Mucosa of stomach (tissue), 1 donor: ENCODE measurements around the gene MAGEA9.
"Not testable (repeated sequence)": the region's sequence is repeated elsewhere in the genome, so short reads cannot be mapped to it uniquely, and the experiment has no call there.

ENCODE experiments used
- H3K27me3 ChIP-seq: one replicate; pipeline ENCODE4 v1.7.0; 2013; ENCODE audit warnings: mild to moderate bottlenecking, low read length; ENCODE audit not compliant: control insufficient read depth, insufficient read depth
- H3K36me3 ChIP-seq: one replicate; pipeline ENCODE4 v1.7.0; 2013; ENCODE audit warnings: low read length; ENCODE audit not compliant: control insufficient read depth, insufficient read depth
- H3K4me1 ChIP-seq: one replicate; pipeline ENCODE4 v1.7.0; 2013; ENCODE audit warnings: mild to moderate bottlenecking, low read length; ENCODE audit not compliant: control insufficient read depth, insufficient read depth
- H3K4me3 ChIP-seq: one replicate; pipeline ENCODE4 v1.7.0; 2013; ENCODE audit warnings: low read length
- H3K9ac ChIP-seq: one replicate; pipeline ENCODE4 v1.7.0; 2013; ENCODE audit warnings: mild to moderate bottlenecking, low read length, moderate library complexity
- H3K9me3 ChIP-seq: one replicate; pipeline ENCODE4 v1.7.0; 2013; ENCODE audit warnings: mild to moderate bottlenecking, low read length, moderate library complexity; ENCODE audit not compliant: control insufficient read depth
- donor health status: Pancreatic carcinoma.

The MAGEA9 gene, protein sequence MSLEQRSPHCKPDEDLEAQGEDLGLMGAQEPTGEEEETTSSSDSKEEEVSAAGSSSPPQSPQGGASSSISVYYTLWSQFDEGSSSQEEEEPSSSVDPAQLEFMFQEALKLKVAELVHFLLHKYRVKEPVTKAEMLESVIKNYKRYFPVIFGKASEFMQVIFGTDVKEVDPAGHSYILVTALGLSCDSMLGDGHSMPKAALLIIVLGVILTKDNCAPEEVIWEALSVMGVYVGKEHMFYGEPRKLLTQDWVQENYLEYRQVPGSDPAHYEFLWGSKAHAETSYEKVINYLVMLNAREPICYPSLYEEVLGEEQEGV

DNA sequence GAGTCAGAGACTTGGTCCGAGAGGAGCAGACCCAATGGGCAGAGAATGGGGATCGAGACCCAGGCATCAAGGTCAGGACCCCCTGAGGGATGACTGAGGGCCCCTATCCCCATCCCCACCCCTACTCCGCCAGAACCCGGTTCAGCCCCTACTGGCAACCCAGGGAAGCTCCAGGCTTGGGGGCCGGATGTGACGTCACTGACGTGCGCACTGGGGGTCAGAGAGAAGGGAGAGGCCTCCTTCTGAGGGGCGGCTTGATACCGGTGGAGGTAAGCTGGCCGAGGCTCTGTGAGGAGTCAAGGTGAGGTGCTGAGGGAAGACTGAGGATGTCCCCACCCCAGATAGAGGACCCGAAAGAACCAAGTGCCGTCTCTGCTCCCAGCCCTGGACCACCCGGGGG lies at the start of gene MAGEA9:
MAGEA9 (plus strand) TSS at position 204 of the 400 bp plus-strand sequence. CDS start 4,281 bp downstream, outside the sequence.
- H3K9ac ChIP-seq, H3K36me3 ChIP-seq, H3K27me3 ChIP-seq, H3K9me3 ChIP-seq, H3K4me1 ChIP-seq, H3K4me3 ChIP-seq: not testable (repeated sequence)

DNA sequence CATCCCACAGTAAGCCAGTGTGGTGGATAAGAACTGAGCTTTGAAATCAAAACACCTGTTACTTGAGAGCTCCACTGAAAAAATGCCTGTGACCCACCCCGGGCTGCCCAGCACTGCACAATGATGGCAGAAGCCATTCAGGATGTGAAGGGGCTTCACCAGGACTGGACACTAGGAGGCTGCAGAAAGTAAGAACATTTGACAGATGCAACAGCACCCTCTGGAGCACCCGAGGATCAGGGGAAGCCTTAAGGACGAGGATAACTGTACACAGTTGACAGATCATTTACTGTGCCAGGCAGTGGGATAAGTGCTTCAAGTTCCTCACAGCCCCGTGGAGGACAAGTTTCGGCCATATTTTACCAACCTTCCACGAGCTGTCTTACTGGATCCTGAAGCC lies 39.5 kb upstream of the MAGEA9 start:
- not testable (repeated sequence) for H3K4me1 ChIP-seq, H3K36me3 ChIP-seq, H3K4me3 ChIP-seq, H3K9me3 ChIP-seq, H3K27me3 ChIP-seq, H3K9ac ChIP-seq

DNA sequence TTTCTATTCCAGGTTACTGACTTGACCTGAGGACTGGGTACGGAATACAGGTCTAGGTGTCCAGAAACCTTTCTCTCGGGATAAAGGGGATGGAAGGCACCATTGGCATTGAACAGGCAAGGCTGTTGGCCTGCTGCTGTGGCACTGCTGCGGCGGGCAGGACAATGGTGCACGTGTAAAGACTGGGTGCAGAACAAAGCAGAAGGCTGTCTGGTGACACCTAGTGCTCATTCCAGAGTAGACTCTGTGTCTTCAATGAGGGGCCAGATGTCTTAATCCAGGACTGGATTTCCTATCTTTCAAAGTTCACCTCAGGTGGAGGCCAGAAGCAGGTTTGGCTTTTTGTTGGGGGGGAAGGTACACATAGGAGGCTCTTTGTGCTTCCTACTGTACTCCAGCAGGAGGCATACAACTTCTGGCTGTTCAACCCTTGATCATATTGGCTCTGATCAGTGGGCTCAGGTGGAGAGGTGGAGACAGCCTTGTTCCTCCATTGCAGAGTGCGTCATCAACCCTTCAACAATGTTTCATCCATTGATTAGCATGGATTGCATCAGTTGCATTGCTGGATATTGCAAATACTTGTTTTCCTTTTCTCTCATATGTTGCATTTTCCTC lies 35.2 kb upstream of the MAGEA9 start:
- not testable (repeated sequence) for H3K4me1 ChIP-seq, H3K9ac ChIP-seq, H3K27me3 ChIP-seq, H3K4me3 ChIP-seq, H3K36me3 ChIP-seq, H3K9me3 ChIP-seq

DNA sequence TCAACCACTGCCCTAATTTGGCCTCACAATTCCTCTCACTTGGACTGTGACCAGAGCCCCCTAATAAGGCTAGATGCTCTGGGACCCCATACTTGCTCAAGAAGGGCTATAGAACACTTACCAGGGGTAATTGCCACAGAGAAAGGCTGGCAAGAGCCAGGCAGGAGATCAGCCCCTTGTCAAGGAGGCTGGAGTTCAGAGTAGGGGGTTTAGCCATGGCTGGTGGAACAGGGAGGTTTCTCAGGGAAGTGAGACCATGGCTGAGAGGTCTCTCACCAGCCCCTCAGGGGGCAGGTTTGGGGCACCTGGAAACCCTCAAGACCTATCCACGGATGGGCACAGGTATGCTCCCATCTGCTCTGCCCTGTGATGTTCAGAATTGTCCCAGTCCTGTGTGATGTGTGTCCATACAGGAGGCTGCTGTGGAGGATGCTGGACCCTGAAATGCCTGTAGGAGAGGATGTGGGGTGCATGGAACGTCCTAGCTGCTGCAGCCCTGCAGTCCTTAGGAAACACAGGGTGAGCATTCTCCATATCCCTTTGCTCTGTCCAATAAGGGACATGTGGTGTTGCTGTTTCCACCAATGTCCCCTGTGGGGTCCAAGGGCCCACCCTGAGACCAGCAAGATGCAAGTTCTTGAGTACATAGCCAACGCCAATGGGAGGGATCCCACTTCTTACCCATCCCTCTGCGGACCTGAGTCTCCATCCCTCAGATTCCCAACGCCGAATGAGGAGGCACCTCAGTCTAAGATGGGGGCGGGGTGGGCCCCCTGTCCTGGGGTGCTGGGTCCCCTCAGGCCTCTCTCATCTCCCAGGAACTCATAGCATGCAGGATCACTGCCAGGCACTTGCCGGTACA lies 24.3 kb upstream of the MAGEA9 start:
- H3K9ac ChIP-seq, result no peak overlapping the region
- no peaks in the 10 kb centered on the region for H3K27me3 ChIP-seq
- no peak overlapping the region for H3K4me3 ChIP-seq
- H3K4me1 ChIP-seq, result no peaks in the 10 kb centered on the region
- H3K36me3 ChIP-seq, result no peaks in the 10 kb centered on the region
- H3K9me3 ChIP-seq, result no peaks in the 10 kb centered on the region

DNA sequence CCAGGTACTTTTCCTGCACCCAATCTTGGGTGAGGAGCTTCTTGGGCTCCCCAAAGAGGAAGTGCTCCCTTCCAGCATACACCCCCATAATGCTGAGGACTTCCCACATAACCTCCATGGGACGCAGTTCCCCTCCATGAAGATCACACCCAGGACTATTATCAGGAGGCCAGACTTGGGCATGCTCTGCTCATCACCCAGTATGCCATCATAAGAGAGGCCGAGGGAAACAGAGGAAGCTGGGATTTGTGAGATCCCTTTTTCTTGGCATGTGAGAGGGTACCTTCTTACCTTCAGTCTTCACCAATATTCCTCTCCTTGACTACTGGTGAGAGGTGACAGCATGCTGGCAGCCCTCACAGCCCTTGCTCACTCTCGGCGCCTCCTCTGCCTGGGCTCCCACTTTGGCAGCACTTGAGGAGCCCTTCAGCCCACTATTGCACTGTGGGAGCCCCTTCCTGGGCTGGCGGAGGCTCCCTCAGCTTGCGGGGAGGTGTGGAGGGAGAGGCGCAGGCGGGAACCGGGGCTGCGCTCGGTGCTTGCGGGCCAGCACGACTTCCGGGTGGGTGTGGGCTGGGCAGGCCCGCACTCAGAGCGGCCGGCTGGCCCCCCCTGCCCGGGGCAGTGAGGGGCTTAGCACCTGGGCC lies 23.5 kb upstream of the MAGEA9 start:
- Histone ChIP-seq H3K4me3 (no peak overlapping the region), H3K27me3 (no peaks in the 10 kb centered on the region), H3K9me3 (no peaks in the 10 kb centered on the region), H3K9ac (no peak overlapping the region), H3K4me1 (no peaks in the 10 kb centered on the region), H3K36me3 (no peaks in the 10 kb centered on the region)

DNA sequence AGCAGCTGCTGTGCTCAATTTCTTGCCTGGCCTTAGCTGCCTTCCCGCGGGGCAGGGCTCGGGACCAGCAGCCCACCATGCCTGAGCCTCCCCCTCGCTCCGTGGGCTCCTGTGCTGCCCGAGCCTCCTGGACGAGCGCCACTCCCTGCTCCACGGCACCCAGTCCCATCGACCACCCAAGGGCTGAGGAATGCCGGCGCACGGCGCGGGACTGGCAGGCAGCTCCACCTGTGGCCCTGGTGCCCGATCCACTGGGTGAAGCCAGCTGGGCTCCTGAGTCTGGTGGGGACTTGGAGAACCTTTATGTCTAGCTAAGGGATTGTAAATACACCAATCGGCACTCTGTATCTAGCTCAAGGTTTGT lies 23.0 kb upstream of the MAGEA9 start:
- not testable (repeated sequence) for H3K9ac ChIP-seq, H3K4me3 ChIP-seq, H3K36me3 ChIP-seq, H3K27me3 ChIP-seq, H3K9me3 ChIP-seq, H3K4me1 ChIP-seq

DNA sequence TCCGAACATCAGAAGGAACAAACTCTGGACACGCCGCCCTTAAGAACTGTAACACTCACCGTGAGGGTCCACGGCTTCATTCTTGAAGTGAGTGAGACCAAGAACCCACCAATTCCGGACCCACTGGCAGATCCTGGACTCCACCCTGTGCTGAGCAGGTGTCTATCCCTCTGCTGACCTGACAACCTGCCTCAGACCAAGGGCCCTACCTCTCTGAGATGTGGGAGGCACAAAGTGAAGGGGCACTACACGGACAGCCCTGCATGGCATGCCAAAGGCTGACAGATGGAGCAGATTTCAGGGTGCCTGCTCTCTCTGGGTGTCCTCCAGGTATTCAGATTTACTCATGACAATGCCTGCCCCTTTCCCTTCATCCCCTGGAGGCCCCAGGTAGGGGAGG lies 21.9 kb upstream of the MAGEA9 start:
- Histone ChIP-seq H3K4me3 (no peak overlapping the region), H3K4me1 (no peaks in the 10 kb centered on the region), H3K36me3 (no peaks in the 10 kb centered on the region), H3K27me3 (no peaks in the 10 kb centered on the region), H3K9me3 (no peaks in the 10 kb centered on the region), H3K9ac (no peak overlapping the region)

DNA sequence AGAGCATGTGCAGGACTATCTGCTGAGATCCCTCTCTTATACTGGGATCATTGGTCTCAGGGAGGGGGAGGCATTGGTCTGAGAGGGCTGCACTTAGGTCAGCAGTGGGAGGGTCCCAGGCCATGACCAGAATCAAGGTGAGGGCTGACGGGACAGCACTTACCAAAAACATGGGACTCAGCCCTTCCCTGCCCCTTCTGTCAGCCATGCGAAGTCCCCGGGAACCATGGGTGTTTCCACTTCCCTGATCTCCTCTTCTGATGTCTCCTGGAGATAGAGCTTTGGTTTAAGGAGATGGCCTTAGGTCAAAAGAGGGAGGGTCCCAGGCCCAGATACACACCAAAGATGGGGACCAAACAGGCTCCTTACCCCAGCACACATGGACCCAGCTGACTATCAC lies 20.8 kb upstream of the MAGEA9 start:
- Histone ChIP-seq H3K9ac (no peak overlapping the region), H3K9me3 (no peaks in the 10 kb centered on the region), H3K27me3 (no peaks in the 10 kb centered on the region), H3K4me1 (no peaks in the 10 kb centered on the region), H3K4me3 (no peak overlapping the region), H3K36me3 (no peaks in the 10 kb centered on the region)

DNA sequence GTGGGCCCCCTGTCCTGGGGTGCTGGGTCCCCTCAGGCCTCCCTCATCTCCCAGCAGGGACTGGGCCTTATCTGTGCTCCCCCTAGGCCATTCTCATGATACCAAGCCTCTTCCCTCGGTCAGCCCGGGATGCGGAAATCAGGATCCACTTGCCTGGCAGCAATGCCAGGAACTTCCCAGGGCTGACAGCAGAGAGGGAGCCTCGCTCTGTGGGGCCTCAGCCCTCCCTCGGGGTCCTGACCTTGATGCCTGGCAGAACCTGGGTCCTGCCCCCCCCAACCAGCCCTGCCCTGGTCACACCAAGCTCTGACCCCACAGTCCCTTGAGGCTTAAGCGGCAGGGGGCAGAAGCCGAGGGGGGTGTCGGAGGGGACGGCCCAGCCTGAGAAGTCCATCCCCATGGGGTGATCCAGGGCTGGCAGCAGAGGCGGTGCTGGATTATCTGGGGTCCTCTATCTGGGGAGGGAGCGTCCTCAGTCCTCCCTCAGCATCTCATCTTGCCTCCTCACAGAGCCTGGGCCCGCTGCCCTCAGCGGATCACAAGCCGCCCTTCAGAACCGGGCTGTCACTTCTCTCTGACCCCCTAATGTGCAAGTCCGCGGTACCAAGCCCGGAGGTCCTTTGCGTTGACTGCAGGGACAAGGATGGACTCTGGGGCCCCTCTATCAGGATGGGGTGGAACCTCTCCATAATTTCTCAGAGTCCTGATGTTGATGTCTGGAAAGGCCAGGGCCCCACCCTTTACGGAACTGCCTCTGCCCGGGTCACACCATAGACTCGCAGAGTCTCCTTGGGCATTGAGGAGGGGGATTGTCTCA lies 19.7 kb upstream of the MAGEA9 start:
- H3K9me3 ChIP-seq, H3K36me3 ChIP-seq, H3K9ac ChIP-seq, H3K4me1 ChIP-seq, H3K4me3 ChIP-seq, H3K27me3 ChIP-seq: not testable (repeated sequence)

DNA sequence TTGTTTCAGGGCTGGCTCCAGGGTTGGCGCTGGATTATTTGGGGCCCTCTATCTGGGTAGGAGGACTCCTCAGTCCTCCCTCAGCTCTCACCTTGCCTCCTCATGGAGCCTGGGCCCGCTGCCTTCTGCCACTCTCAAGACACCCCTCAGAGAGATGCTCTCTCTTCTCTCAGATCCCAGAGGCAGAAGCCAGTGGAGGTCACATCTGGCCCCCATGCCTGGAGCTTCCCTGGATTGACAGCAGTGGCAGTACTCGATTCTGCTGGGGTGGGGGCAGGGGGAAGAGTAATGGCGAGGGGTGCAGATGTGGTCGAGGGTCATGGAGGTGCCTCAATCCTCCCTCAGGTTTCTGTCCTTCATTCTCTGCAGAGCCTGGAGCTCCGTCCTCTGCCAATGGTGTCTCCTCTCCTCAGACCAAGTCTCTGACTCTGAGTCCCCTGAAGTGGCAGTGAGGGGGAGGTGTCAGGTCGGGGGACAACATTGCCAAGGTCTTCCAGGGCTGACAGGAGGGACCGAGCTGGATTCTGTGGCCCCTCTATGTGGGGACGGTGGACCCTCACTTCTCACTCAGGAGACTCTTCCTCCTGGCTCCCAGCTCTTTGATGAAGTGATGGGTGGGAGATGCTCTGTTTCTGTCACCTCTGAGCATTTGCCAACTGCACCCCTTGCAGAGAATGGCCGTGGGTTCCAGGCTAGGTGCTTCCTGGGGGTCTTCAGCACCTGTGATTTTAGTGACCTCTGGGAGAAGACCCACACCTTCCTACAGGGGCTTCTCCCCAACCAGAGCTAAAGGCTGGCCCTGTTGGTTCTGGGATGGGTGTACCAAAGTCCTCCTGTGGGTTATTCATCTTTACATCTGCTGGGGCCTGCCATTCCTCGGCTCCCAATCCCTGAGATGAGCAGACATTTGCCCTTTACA lies 18.8 kb upstream of the MAGEA9 start:
- H3K4me3 ChIP-seq, result no peak overlapping the region
- no peaks in the 10 kb centered on the region for H3K9me3 ChIP-seq
- no peak overlapping the region for H3K9ac ChIP-seq
- no peaks in the 10 kb centered on the region for H3K4me1 ChIP-seq
- no peaks in the 10 kb centered on the region for H3K27me3 ChIP-seq
- no peaks in the 10 kb centered on the region for H3K36me3 ChIP-seq

DNA sequence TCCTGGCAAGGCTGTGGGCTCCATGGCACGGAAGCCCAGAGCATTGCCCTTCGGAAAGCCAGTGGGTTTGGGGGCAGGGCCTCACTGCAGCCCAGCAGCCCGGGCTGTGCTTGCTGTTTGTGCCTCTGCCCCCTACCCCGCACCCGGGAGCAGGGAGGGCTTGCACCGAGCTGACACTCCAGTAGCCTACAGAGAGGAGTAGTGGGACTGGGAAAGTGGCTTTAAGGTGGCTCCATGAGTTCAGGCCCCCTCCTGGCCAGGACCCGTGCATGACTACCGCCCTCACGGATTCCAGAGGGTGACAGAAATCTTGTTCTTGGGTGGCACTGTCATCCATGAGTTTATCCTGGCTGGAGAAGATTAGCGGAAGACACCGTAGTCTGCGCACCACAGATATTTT lies 11.4 kb upstream of the MAGEA9 start:
- H3K4me1 ChIP-seq, H3K27me3 ChIP-seq, H3K4me3 ChIP-seq, H3K9me3 ChIP-seq, H3K36me3 ChIP-seq, H3K9ac ChIP-seq: not testable (repeated sequence)
